Neuronal stem cell (in vitro differentiated cells): Measurements from ENCODE around the gene FST. TPM values are rescaled to one million over a fixed set of nuclear protein-coding genes. Genes with fewer than 3 reads are reported as not detected.

ENCODE experiments used
- DNase-seq: peaks from one replicate; pipeline ENCODE4 v3.0.0-alpha.2; 2013; ENCODE audit warnings: low spot score
- H2AFZ ChIP-seq: one replicate; pipeline ENCODE4 v1.6.1; 2013; ENCODE audit warnings: mild to moderate bottlenecking, low read length, inconsistent platforms
- H2AK5ac ChIP-seq: 2 replicates; pipeline ENCODE4 v1.6.1; 2013; ENCODE audit warnings: low read depth, mild to moderate bottlenecking, inconsistent platforms, low read length, moderate library complexity, mixed read lengths
- H2BK120ac ChIP-seq: 2 replicates; pipeline ENCODE4 v1.6.1; 2013; ENCODE audit warnings: low read depth, mild to moderate bottlenecking, inconsistent platforms, low read length, moderate library complexity, mixed read lengths
- H2BK12ac ChIP-seq: one replicate; pipeline ENCODE4 v1.6.1; 2013; ENCODE audit warnings: low read length, inconsistent platforms
- H2BK15ac ChIP-seq: 2 replicates; pipeline ENCODE4 v1.6.1; 2013; ENCODE audit warnings: mild to moderate bottlenecking, low read length, inconsistent platforms, mixed read lengths
- H2BK5ac ChIP-seq: one replicate; pipeline ENCODE4 v1.6.1; 2013; ENCODE audit warnings: inconsistent platforms, mild to moderate bottlenecking, low read length, moderate library complexity
- H3K14ac ChIP-seq: one replicate; pipeline ENCODE4 v1.6.1; 2013; ENCODE audit warnings: low read length, inconsistent platforms
- H3K18ac ChIP-seq: 2 replicates; pipeline ENCODE4 v1.6.1; 2013; ENCODE audit warnings: low read length, inconsistent platforms
- H3K23ac ChIP-seq: 2 replicates; pipeline ENCODE4 v1.6.1; 2013; ENCODE audit warnings: low read depth, mild to moderate bottlenecking, mixed read lengths, low read length, inconsistent platforms; ENCODE audit not compliant: poor library complexity
- H3K27ac ChIP-seq: replicated peaks from 3 replicates; pipeline ENCODE4 v1.5.1; 2013; ENCODE audit warnings: low read length, inconsistent platforms
- H3K27me3 ChIP-seq, 3 experiments: 2 replicates each; pipeline ENCODE4 v1.6.1; 2013; ENCODE audit warnings: low read length in 3 of 3, mild to moderate bottlenecking in 2 of 3, inconsistent platforms in 1 of 3, low read depth in 1 of 3, mixed read lengths in 1 of 3, moderate library complexity in 1 of 3; ENCODE audit not compliant: control insufficient read depth in 3 of 3, insufficient read depth in 3 of 3
- H3K36me3 ChIP-seq, 2 donors: replicated peaks in 1 of 2; 2 replicates each; pipeline ENCODE4 v1.6.1; 2013; ENCODE audit warnings: low read length in 2 of 2; ENCODE audit not compliant: control insufficient read depth in 2 of 2, insufficient read depth in 2 of 2
- H3K4ac ChIP-seq: 2 replicates; pipeline ENCODE4 v1.6.1; 2013; ENCODE audit warnings: inconsistent platforms, mild to moderate bottlenecking, low read length, moderate library complexity
- H3K4me1 ChIP-seq, 2 donors: 1 replicate in 1 of 2; 2 replicates in 1 of 2; pipeline ENCODE4 v1.6.1; 2013; ENCODE audit warnings: low read length in 2 of 2, low read depth in 1 of 2; ENCODE audit not compliant: control insufficient read depth in 2 of 2, insufficient read depth in 1 of 2
- H3K4me2 ChIP-seq: one replicate; pipeline ENCODE4 v1.6.1; 2013; ENCODE audit warnings: mild to moderate bottlenecking, low read length, inconsistent platforms; ENCODE audit not compliant: insufficient read depth, poor library complexity, severe bottlenecking
- H3K4me3 ChIP-seq, 2 donors: 2 replicates each; pipeline ENCODE4 v1.5.1; 2013; ENCODE audit warnings: low read length in 2 of 2, mild to moderate bottlenecking in 2 of 2, inconsistent platforms in 1 of 2, moderate library complexity in 1 of 2
- H3K79me1 ChIP-seq: one replicate; pipeline ENCODE4 v1.6.1; 2013; ENCODE audit warnings: low read depth, mild to moderate bottlenecking, inconsistent platforms, low read length, moderate library complexity
- H3K9ac ChIP-seq: one replicate; pipeline ENCODE4 v1.6.1; 2013; ENCODE audit warnings: mild to moderate bottlenecking, low read depth, low read length, inconsistent platforms; ENCODE audit not compliant: poor library complexity
- H3K9me3 ChIP-seq, 2 donors: replicated peaks in 1 of 2; 2 replicates each; pipeline versions ENCODE3 to v1.6.1; 2013; ENCODE audit warnings: low read length in 2 of 2, mild to moderate bottlenecking in 2 of 2, inconsistent platforms in 1 of 2, low read depth in 1 of 2, mixed read lengths in 1 of 2, moderate library complexity in 1 of 2; ENCODE audit not compliant: control insufficient read depth in 2 of 2, insufficient read depth in 1 of 2
- H4K8ac ChIP-seq: one replicate; pipeline ENCODE4 v1.6.1; 2013; ENCODE audit warnings: low read depth, mild to moderate bottlenecking, inconsistent platforms, low read length, moderate library complexity
- H4K91ac ChIP-seq: one replicate; pipeline ENCODE4 v1.6.1; 2013; ENCODE audit warnings: low read length, low read depth, mild to moderate bottlenecking, inconsistent platforms; ENCODE audit not compliant: poor library complexity
- WGBS, 2 donors: extraction: QIAGEN DNeasy Blood & Tissue Kit; methylation state at CpG; one replicate each; pipeline ENCODE4 v1.1.7; 2013; ENCODE audit warnings: missing lambda C conversion rate in 2 of 2, mixed read lengths in 1 of 2; ENCODE audit not compliant: insufficient read length in 2 of 2, insufficient replicate concordance in 1 of 2; ENCODE audit errors: extremely low coverage in 2 of 2; 5-methylcytosine and 5-hydroxymethylcytosine counted together
- polyA plus RNA-seq, 2 experiments: library from polyadenylated mRNA; stranded (reverse); fragments of 200-250 nt; gene quantifications; one replicate each; pipeline ENCODE4 v1.2.3, GENCODE V29; 2013

FST gene
- polyA plus RNA-seq (2013, experiment 1 of 2): 7.5 TPM
- 7.1 TPM for polyA plus RNA-seq (2013, experiment 2 of 2)

- Histone ChIP-seq H2BK120ac (peak within 1 kb of the TSS; percentile 89), H3K27me3 (peaks cover 0 to 3% (median 0%) of the 10 kb centered on the region in 3 experiments), H2BK5ac (peak within 1 kb of the TSS; percentile 94), H3K4me3 (peak within 1 kb of the TSS; percentile 66 to 90), H3K18ac (peak within 1 kb of the TSS; percentile 93), H2BK15ac (peak within 1 kb of the TSS; percentile 43), H4K8ac (no peak within 1 kb of the TSS), H3K9me3 (no peaks in the 10 kb centered on the region), H4K91ac (no peak within 1 kb of the TSS), H3K14ac (no peak within 1 kb of the TSS), H3K23ac (no peak within 1 kb of the TSS), H2AFZ (peak within 1 kb of the TSS; percentile 97), H3K9ac (peak within 1 kb of the TSS; percentile 92), H3K36me3 (peaks cover 7 to 30% of the 10 kb centered on the region in 2 donors), H3K27ac (peak within 1 kb of the TSS; percentile 70), H3K4me2 (peak within 1 kb of the TSS; percentile 95), H3K4me1 (peaks cover 2 to 5% of the 10 kb centered on the region in 2 donors), H2BK12ac (no peak within 1 kb of the TSS), H2AK5ac (no peak within 1 kb of the TSS), H3K4ac (no peak within 1 kb of the TSS), H3K79me1 (no peaks in the 10 kb centered on the region)
- peak; percentile 72 for DNase-seq
- WGBS, 2 donors: no CpG with 5 or more reads among the region's 64 CpGs
These were observed at the start of gene FST for GRCh38 chr5:53480416-53481158. Gene FST (plus strand): TSS chr5:53480629. CDS start chr5:53480792, 163 bp downstream.

GRCh38 chr5:53431665-53432064 is 48.8 kb upstream of the FST start:
- Histone ChIP-seq H4K91ac (no peak overlapping the region), H2AK5ac (no peak overlapping the region), H2BK12ac (no peak overlapping the region), H2AFZ (no peak overlapping the region), H4K8ac (no peak overlapping the region), H3K79me1 (no peaks in the 10 kb centered on the region), H3K27me3 (no peaks in the 10 kb centered on the region), H3K9me3 (no peaks in the 10 kb centered on the region), H3K4me1 (peaks cover 0 to 5% of the 10 kb centered on the region in 2 donors), H3K27ac (no peak overlapping the region), H2BK15ac (no peak overlapping the region), H2BK5ac (no peak overlapping the region), H3K23ac (no peak overlapping the region), H3K36me3 (no peaks in the 10 kb centered on the region), H3K18ac (no peak overlapping the region), H3K4me3 (no peak overlapping the region), H3K4ac (no peak overlapping the region), H3K9ac (no peak overlapping the region), H3K14ac (no peak overlapping the region), H2BK120ac (no peak overlapping the region), H3K4me2 (no peak overlapping the region)
- no CpG with 5 or more reads among the region's 6 CpGs for WGBS, 2 donors
- DNase-seq: no peak

GRCh38 chr5:53433026-53433425 is 47.4 kb upstream of the FST start:
- H3K27ac ChIP-seq: no peak overlapping the region
- H3K79me1 ChIP-seq: no peaks in the 10 kb centered on the region

DNA sequence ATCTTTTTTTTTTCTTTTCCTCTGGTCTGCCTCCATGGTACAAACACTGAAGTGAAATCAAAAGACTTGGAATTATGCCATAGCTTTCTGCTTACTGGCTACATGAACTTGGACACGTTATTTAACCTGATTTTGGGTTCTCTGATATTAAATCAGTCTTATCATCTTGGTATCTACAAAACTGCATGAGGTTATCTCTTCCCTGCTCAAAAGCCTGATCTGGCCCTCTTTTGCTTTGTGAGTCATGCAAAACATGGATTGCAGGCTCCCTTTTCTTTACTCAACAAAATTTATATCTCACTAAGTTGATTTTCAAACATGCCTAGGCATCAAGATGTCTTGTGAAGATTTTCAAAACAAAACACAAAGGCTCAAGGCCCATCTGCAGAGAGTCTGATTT is 45.9 kb upstream of the FST start:
- H3K18ac ChIP-seq: no peak overlapping the region
- H3K36me3 ChIP-seq: no peaks in the 10 kb centered on the region
- no peak overlapping the region for H2AFZ ChIP-seq
- no peaks in the 10 kb centered on the region for H3K79me1 ChIP-seq
- H3K27ac ChIP-seq: no peak overlapping the region
- H3K27me3 ChIP-seq: no peaks in the 10 kb centered on the region
- H3K23ac ChIP-seq: no peak overlapping the region
- no CpG with 5 or more reads among the region's 1 CpG for WGBS, 2 donors
- H3K4me3 ChIP-seq: no peak overlapping the region
- DNase-seq: no peak
- peaks cover 0 to 4% of the 10 kb centered on the region in 2 donors for H3K4me1 ChIP-seq
- H2BK12ac ChIP-seq: no peak overlapping the region
- no peak overlapping the region for H4K8ac ChIP-seq
- no peak overlapping the region for H2BK15ac ChIP-seq
- H3K4me2 ChIP-seq: no peak overlapping the region
- H2AK5ac ChIP-seq: no peak overlapping the region
- H2BK5ac ChIP-seq: no peak overlapping the region
- no peak overlapping the region for H3K4ac ChIP-seq
- H3K14ac ChIP-seq: no peak overlapping the region
- no peak overlapping the region for H2BK120ac ChIP-seq
- H3K9ac ChIP-seq: no peak overlapping the region
- no peak overlapping the region for H4K91ac ChIP-seq
- H3K9me3 ChIP-seq: no peaks in the 10 kb centered on the region

More at GRCh38 chr5:53433026-53433425, 47.4 kb upstream of the FST start:
- H3K36me3 ChIP-seq: no peaks in the 10 kb centered on the region
- no peak for DNase-seq
- no peak overlapping the region for H3K18ac ChIP-seq
- H3K4me1 ChIP-seq: peaks cover 0 to 5% of the 10 kb centered on the region in 2 donors
- H3K14ac ChIP-seq: no peak overlapping the region
- H2BK15ac ChIP-seq: no peak overlapping the region
- no peak overlapping the region for H4K91ac ChIP-seq
- H2BK120ac ChIP-seq: no peak overlapping the region
- WGBS, 2 donors: no CpG with 5 or more reads among the region's 1 CpG
- no peak overlapping the region for H3K9ac ChIP-seq
- H2BK12ac ChIP-seq: no peak overlapping the region
- no peak overlapping the region for H3K23ac ChIP-seq
- no peak overlapping the region for H3K4ac ChIP-seq
- H3K27me3 ChIP-seq: no peaks in the 10 kb centered on the region
- no peak overlapping the region for H2BK5ac ChIP-seq
- no peaks in the 10 kb centered on the region for H3K9me3 ChIP-seq
- no peak overlapping the region for H3K4me2 ChIP-seq
- H3K4me3 ChIP-seq: no peak overlapping the region
- no peak overlapping the region for H4K8ac ChIP-seq
- H2AK5ac ChIP-seq: no peak overlapping the region
- H2AFZ ChIP-seq: no peak overlapping the region
